ENCODE results near the gene BCL2L13. TPM values are rescaled to one million over a fixed set of nuclear protein-coding genes. Genes with fewer than 3 reads are reported as not detected.

The BCL2L13 gene
- total and polyA plus RNA-seq, 2 experiments from 2014 or later: 35.3 to 61.5 TPM

DNA sequence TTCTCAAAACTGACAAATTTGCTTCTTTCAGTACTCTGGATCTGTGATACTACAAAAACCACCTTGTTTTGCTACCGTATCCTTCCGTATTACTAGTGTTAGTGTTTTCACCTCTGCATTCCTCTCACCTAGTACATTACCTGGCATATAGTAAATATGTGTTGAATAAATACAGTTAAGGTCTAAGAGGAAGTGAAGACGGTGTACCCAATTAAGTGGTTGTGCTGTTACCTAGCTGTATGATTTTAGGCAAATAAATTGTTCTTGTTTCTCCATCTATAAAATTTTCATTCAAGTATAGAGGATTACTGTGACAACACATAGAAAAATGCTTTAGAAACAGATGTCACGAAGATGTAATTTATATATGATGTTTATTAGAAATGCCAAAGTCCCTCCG, 8.9 kb downstream of the BCL2L13 start:
- H3K27me3 ChIP-seq: no peaks in the 10 kb centered on the region
- H3K4me1 ChIP-seq (ENCODE audit: low read depth): no peaks in the 10 kb centered on the region
- DNase-seq (ENCODE audit: low read depth in 1 of 2, low spot score in 1 of 2): no peak
- TF ChIP-seq, protein P1, sequence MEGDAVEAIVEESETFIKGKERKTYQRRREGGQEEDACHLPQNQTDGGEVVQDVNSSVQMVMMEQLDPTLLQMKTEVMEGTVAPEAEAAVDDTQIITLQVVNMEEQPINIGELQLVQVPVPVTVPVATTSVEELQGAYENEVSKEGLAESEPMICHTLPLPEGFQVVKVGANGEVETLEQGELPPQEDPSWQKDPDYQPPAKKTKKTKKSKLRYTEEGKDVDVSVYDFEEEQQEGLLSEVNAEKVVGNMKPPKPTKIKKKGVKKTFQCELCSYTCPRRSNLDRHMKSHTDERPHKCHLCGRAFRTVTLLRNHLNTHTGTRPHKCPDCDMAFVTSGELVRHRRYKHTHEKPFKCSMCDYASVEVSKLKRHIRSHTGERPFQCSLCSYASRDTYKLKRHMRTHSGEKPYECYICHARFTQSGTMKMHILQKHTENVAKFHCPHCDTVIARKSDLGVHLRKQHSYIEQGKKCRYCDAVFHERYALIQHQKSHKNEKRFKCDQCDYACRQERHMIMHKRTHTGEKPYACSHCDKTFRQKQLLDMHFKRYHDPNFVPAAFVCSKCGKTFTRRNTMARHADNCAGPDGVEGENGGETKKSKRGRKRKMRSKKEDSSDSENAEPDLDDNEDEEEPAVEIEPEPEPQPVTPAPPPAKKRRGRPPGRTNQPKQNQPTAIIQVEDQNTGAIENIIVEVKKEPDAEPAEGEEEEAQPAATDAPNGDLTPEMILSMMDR (IDR thresholded peaks at IDR 0.05; ENCODE audit: low read depth, low read length): no peak
- H3K4me3 ChIP-seq: no peak overlapping the region
- H3K36me3 ChIP-seq: no peaks in the 10 kb centered on the region
- no peaks in the 10 kb centered on the region for H3K9me3 ChIP-seq (ENCODE audit: low read depth)
- H3K27ac ChIP-seq: no peak overlapping the region

DNA sequence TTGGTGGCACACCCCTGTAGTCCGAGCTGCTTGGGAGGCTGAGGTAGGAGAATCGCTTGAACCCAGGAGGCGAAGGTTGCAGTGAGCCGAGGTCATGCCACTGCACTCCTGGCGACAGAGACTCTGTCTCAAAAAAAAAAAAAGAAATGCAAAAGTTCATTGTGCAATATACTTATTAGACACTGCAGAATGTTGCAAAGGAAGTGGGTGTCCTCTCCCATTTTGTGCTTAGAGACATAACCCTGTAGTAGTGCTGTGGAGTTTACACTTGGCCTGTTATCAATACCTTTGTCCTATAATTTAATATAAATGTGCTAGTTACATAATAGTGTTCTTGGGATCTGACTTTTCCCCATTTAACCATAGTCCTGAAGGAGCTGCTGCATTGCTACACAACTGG, 9.4 kb downstream of the BCL2L13 start:
- H3K4me1 ChIP-seq (ENCODE audit: low read depth): no peaks in the 10 kb centered on the region
- peak in 1 of 2 donors; percentile 43 for DNase-seq (ENCODE audit: low read depth in 1 of 2, low spot score in 1 of 2)
- no peak overlapping the region for H3K4me3 ChIP-seq
- no peaks in the 10 kb centered on the region for H3K36me3 ChIP-seq
- H3K27me3 ChIP-seq: no peaks in the 10 kb centered on the region
- H3K9me3 ChIP-seq (ENCODE audit: low read depth): no peaks in the 10 kb centered on the region
- H3K27ac ChIP-seq: no peak overlapping the region
- TF ChIP-seq, protein P1 (IDR thresholded peaks at IDR 0.05; ENCODE audit: low read depth, low read length): no peak

- DNase-seq (ENCODE audit: low read depth in 1 of 2, low spot score in 1 of 2): no peak
- TF ChIP-seq, protein P1 (IDR thresholded peaks at IDR 0.05; ENCODE audit: low read depth, low read length): no peak
Measured at GRCh38 chr22:17648569-17648968, 10.0 kb downstream of the BCL2L13 start.

DNA sequence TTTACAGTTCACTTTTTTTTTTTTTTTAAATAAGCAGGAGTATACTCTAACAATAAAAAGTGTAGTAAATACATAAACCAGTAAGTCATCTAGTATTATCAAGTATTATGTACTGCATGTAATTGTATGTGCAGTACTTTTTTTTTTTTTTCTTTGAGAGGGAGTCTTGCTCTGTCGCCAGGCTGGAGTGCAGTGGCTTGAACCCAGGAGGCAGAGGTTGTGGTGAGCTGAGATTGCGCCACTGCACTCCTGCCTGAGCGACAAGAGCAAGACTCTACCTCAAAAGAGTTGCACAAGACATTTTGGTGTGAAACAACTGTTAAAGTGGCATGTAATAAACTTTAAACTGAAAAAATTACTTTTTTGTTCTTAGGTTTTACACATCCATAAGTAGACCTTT, 16.7 kb downstream of the BCL2L13 start:
- Histone ChIP-seq H3K4me1 (ENCODE audit: low read depth) (no peaks in the 10 kb centered on the region), H3K9me3 (ENCODE audit: low read depth) (no peaks in the 10 kb centered on the region), H3K4me3 (no peak overlapping the region), H3K27me3 (no peaks in the 10 kb centered on the region), H3K27ac (no peak overlapping the region), H3K36me3 (peaks cover 25% of the 10 kb centered on the region)
- TF ChIP-seq, protein P1 (IDR thresholded peaks at IDR 0.05; ENCODE audit: low read depth, low read length): no peak
- peak in 1 of 2 donors; percentile 56 for DNase-seq (ENCODE audit: low read depth in 1 of 2, low spot score in 1 of 2)

More at GRCh38 chr22:17648569-17648968, 10.0 kb downstream of the BCL2L13 start:
- no peaks in the 10 kb centered on the region for H3K27me3 ChIP-seq
- H3K36me3 ChIP-seq: no peaks in the 10 kb centered on the region
- H3K4me1 ChIP-seq (ENCODE audit: low read depth): no peaks in the 10 kb centered on the region
- H3K27ac ChIP-seq: no peak overlapping the region
- no peak overlapping the region for H3K4me3 ChIP-seq
- no peaks in the 10 kb centered on the region for H3K9me3 ChIP-seq (ENCODE audit: low read depth)

DNA sequence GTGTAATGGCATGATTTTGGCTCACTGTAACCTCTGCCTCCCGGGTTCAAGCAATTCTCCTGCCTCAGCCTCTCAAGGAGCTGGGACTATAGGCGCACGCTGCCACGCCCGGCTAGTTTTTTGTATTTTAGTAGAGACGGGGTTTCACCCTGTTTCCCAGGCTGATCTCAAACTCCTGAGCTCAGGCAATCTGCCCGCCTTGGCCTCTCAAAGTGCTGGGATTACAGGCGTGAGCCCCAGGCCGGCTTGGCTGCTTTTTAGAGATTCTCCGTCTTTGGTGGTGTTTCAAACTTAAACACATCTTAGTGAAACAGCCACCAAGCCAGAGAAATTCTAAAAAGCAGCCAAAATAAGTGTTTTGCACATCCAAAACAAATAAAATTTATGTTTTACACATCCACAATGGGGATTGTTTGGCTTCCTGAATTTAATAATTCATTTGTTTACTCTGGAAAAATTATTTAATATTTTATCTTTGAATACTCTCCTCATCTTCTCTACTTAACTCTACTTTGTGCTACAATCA, 18.4 kb downstream of the BCL2L13 start:
- Histone ChIP-seq H3K9me3 (ENCODE audit: low read depth) (no peaks in the 10 kb centered on the region), H3K27me3 (no peaks in the 10 kb centered on the region), H3K27ac (no peak overlapping the region), H3K4me3 (no peak overlapping the region), H3K4me1 (ENCODE audit: low read depth) (no peaks in the 10 kb centered on the region), H3K36me3 (peaks cover 38% of the 10 kb centered on the region)
- TF ChIP-seq, protein P1 (IDR thresholded peaks at IDR 0.05; ENCODE audit: low read depth, low read length): no peak
- no peak for DNase-seq (ENCODE audit: low read depth in 1 of 2, low spot score in 1 of 2)
